GM18511 (cell line): ENCODE data around the gene SENP3.

Source experiments
- ATAC-seq: cut with Tn5 transposase; IDR thresholded peaks from one replicate; pipeline ENCODE4 v1.9.1; 2021; ENCODE audit warnings: mild to moderate bottlenecking, moderate library complexity; ENCODE audit not compliant: unreplicated experiment

SENP3 gene

DNA sequence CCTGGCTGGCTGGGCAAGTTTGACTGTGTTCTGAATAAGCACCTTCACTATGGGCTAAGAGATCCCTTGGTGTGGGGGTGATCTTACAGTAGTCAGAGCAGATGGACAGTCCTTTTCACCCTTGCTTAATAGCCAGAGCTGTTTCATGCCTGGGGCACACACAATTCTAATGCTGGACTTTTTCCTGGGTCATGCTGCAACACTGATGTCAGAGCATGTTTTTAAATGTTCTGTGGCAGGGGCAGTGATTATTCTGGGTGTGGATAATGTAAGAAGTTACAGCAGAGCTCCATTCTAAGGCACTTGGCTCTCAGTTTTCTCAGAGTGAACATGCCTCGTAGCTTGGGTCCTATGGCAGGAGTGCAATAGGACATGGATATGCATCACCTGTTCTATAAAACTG is 13.8 kb downstream of the SENP3 start:
- no peak for ATAC-seq

DNA sequence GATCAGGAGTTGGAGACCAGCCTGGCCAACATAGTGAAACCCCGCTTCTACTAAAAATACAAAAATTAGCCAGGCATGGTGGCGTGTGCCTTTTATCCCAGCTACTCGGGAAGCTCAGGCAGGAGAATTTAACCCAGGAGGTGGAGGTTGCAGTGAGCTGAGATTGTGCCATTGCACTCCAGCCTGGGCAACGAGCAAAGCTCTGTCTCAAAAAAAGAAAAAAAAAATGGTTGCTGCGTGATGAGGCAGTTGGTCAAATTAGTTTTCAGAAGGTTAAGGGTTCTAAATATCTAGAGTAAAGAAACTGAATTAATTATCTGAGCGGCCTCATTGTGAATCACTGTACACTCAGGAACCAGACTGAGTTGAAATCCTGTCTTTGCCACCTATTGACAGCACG is 14.2 kb downstream of the SENP3 start:
- no peak for ATAC-seq

DNA sequence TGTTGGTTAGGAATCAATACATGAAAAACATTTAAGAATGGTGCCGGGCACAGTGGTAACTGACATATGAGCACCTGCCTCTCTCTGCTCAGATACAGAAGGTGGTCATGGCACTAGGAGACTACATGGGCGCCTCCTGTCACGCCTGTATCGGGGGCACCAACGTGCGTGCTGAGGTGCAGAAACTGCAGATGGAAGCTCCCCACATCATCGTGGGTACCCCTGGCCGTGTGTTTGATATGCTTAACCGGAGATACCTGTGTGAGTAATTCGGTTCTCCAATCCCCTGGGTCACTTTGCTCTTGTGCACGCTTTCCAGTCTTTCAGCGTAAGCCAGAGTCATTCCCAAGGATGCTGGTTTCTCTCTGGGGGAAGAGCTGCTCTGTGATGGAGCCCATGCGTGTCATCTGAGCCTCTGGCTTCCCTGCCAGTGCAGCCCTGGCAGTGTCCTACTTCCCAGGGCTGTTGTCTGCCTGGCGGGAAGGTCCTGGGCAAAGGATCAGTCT is 14.8 kb downstream of the SENP3 start:
- no peak for ATAC-seq

GRCh38 chr17:7577327-7578199 is 15.8 kb downstream of the SENP3 start:
- no peak for ATAC-seq

DNA sequence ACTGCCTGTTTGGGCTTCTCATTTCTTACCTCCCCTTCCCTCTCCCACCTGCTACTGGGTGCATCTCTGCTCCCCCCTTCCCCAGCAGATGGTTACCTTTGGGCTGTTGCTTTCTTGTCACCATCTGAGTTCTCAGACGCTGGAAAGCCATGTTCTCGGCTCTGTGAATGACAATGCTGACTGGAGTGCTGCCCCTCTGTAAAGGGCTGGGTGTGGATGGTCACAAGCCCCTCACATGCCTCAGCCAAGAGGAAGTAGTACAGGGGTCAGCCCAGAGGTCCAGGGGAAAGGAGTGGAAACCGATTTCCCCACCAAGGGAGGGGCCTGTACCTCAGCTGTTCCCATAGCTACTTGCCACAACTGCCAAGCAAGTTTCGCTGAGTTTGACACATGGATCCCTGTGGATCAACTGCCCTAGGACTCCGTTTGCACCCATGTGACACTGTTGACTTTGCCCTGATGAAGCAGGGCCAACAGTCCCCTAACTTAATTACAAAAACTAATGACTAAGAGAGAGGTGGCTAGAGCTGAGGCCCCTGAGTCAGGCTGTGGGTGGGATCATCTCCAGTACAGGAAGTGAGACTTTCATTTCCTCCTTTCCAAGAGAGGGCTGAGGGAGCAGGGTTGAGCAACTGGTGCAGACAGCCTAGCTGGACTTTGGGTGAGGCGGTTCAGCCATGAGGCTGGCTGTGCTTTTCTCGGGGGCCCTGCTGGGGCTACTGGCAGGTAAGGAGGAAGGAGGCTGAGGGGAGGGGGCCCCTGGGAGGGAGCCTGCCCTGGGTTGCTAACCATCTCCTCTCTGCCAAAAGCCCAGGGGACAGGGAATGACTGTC is 17.5 kb downstream of the SENP3 start, which contains the start of gene CD68:
Gene CD68 (plus strand): TSS at position 638 of the 833 bp plus-strand sequence. CDS start 40 bp downstream, at position 678.
- ATAC-seq = peak; percentile 67

DNA sequence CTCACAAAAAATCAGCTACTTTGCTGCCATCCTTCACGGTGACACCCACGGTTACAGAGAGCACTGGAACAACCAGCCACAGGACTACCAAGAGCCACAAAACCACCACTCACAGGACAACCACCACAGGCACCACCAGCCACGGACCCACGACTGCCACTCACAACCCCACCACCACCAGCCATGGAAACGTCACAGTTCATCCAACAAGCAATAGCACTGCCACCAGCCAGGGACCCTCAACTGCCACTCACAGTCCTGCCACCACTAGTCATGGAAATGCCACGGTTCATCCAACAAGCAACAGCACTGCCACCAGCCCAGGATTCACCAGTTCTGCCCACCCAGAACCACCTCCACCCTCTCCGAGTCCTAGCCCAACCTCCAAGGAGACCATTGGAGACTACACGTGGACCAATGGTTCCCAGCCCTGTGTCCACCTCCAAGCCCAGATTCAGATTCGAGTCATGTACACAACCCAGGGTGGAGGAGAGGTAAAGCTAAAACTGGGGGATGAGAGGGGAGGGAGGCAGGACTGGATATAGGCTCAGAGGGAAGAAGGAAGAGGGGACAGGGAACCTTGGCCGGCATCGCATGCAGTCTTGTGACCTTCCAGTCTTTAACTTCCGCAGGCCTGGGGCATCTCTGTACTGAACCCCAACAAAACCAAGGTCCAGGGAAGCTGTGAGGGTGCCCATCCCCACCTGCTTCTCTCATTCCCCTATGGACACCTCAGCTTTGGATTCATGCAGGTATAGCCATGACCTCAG is 18.3 kb downstream of the SENP3 start:
- ATAC-seq = peak; percentile 6

DNA sequence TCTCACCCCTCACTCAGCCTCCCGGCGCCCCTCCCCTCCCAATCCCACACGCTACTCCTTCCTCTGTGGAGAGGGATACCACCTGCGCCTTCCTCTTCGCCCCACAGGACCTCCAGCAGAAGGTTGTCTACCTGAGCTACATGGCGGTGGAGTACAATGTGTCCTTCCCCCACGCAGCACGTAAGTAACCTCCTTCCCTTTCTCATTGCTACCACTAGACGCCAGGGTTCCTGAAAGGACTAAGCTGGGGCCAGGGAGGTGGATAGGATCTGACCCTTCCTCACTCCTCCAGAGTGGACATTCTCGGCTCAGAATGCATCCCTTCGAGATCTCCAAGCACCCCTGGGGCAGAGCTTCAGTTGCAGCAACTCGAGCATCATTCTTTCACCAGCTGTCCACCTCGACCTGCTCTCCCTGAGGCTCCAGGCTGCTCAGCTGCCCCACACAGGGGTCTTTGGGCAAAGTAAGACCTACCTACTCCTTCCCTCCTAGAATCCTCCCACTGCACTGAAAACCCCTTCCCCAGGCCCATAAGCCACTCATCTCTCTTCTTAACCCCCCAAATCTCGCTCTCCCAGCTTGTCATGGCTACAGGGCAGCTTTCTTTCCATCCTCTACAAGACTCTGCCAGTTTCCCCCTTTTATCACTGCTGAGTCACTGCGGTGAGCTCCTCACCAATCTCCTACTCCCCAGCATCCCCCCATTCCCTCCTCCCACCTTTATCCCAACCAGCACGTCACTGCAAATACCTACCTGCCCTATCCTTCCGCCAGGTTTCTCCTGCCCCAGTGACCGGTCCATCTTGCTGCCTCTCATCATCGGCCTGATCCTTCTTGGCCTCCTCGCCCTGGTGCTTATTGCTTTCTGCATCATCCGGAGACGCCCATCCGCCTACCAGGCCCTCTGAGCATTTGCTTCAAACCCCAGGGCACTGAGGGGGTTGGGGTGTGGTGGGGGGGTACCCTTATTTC is 19.2 kb downstream of the SENP3 start:
- no peak for ATAC-seq

DNA sequence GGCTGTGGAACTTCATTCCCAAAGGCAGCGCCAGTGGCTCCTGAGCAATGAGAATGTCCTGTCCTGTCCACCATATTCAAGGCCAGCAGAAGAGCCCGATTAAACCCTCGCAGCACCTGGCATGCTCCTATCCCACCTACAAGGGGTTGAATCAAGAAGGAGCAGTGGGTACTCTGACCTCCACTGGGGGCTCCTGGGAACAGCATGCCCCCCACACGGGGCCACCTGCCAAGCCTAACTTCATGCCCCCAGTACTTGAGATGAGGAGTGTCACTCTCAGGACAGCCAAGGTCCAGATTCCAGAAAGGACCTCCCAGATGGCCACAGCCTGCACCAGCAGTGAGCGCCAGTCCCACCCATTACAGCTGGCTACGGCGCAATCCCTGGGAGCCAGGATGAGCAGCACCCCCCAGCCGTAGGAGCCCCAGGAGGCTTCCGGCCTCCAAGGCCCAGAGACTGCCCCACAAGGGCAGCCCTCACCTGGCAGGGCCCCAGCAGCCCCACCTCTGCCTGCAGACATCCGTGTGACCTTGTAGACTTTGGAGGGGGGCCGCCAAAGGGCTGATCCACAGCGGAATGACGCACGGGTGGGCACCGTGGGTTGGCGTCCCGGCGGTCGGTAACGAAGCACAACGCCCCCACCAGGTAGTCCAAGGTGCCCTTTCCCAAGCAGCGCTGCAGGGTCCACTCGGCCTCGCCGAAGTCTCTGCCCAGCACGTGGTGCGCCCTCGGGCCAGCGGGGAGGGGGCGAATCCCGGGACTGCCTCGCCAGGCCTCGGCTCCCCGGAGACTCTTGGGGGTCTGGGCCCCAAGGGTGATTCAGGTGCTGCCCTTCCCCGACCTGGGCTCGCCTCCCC is 20.9 kb downstream of the SENP3 start:
- no peak for ATAC-seq

DNA sequence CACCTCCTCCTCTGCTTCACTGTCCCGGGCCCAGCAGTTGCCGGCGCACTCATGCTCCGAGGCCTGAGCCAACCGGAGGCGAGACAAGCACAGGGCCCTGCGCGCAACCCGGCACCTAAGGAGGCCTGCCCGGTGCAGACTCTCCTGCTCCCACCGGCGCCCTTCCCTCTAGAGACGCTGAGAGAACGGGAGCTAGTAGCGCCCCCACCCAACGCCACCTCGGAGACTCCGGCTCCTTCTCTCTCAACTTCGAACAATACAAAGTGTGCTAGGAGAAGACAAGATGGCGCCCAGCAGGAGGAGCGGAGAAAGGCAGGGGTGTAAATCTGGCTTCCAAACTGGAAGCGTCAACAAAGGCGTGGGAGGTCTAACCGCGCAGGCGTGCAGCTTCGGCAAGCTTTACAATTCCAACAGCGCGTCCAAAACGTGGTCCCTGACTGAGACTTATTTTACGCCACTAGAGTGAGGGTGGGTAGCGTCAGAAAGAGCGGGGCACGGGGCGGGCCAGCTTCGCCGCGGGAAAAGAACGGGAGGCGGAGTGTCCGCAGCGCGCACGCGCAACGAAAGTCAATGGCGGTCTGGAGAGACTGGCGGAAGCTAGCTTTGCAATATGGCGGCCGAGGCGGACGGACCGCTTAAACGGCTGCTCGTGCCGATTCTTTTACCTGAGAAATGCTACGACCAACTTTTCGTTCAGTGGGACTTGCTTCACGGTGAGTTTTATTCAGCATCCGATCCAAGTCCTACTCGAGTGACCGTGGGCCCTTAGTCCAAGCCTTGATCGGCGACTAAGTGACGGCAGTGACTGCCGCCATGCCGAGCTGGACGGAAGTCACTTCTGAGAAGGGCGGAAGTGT is 21.8 kb downstream of the SENP3 start, which contains the start of gene MPDU1:
Gene MPDU1 (plus strand): TSS at position 600 of the 857 bp plus-strand sequence. CDS start 11 bp downstream, at position 611.
- ATAC-seq = peak; percentile 75

GRCh38 chr17:7586673-7587419 is 25.1 kb downstream of the SENP3 start:
- no peak for ATAC-seq

DNA sequence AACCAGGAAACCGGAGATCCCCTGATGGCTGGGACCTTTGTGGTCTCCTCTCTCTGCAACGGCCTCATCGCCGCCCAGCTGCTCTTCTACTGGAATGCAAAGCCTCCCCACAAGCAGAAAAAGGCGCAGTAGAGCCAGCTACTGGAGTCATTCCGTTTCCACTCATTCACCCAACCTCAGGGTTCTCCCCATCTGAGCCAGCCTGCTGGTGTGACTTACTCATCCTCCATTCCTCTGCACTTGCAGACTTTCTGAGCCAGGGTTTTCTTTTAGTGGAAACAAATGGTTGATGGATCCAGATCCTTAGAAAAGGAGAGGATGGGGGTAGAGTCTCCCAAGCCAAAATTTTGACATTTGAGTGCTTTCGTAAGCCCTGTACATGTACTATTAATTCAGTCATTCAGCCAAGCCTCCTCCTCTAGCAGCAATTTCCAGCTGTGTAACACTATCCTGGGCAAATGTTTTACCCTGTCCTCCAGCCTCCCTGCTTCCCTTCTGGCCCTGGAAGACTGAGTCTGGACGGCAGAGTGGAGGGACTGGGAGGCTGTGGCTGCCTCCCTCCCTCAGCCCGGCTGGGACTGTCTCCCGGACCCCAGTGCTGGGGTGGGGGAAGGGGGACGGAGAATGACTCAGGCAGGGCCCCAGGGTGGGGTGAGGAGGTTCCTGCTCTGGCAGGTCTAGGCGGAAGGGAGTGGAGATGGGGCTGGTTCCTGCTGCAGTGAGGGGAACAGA is 25.9 kb downstream of the SENP3 start:
- no peak for ATAC-seq

- ATAC-seq = no peak
Measured at GRCh38 chr17:7588553-7589203, 27.0 kb downstream of the SENP3 start.

GRCh38 chr17:7589204-7589868 is 27.6 kb downstream of the SENP3 start:
- ATAC-seq = no peak

GRCh38 chr17:7589891-7590691 is 28.4 kb downstream of the SENP3 start, which contains the start of gene SOX15:
SOX15 (minus strand) TSS chr17:7590094; CDS start chr17:7589676, 418 bp downstream.
- no peak for ATAC-seq
